ENCODE measurements around the gene ARID2. TPM values are rescaled to one million over a fixed set of nuclear protein-coding genes. Genes with fewer than 3 reads are reported as not detected.

Gene ARID2
- total RNA-seq, 1 experiment from 2014 or later = 15.4 TPM

DNA sequence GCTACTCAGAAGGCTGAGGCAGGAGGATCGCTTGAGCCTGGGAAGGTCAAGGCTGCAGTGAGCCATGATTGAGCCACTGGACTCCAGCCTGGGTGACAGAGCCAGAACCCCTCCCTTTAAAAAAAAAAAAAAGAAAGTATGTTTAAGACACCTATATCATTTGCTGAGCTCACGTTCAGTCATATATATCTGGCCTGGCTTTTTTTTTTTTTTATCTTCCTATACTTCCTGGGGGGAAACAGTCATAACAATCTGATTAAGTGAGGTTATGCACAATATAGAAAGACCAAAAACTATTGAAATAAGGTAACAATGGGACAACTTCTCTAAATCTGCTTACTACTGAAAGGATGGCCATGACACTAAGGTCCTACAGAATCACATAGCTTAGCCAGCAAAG, 9.4 kb upstream of the ARID2 start:
- BruUV-seq (replicated peaks) = no TSS peak
- CTCF ChIA-PET = no interaction called here
- no peak for DNase-seq
- Histone ChIP-seq H3K9me3 (ENCODE audit: low read length) (no peaks in the 10 kb centered on the region), H3F3A (ENCODE audit: low read length, unreplicated experiment) (no peaks in the 10 kb centered on the region), H3K4me1 (ENCODE audit: insufficient read depth, low read length) (peaks cover 16% of the 10 kb centered on the region), H3K4me3 (ENCODE audit: low read length) (no peak overlapping the region), H3K9ac (ENCODE audit: low read length) (no peak overlapping the region), H3K9me2 (replicated peaks; ENCODE audit: low read length) (no peaks in the 10 kb centered on the region), H3K27ac (ENCODE audit: low read length) (no peak overlapping the region), H4K20me1 (ENCODE audit: low read length) (no peaks in the 10 kb centered on the region), H3K4me2 (ENCODE audit: low read length) (no peak overlapping the region), H3K79me2 (ENCODE audit: low read length) (peaks cover 50% of the 10 kb centered on the region), H3K27me3 (ENCODE audit: low read length) (no peaks in the 10 kb centered on the region), H2AFZ (ENCODE audit: low read length) (no peak overlapping the region), H3K36me3 (ENCODE audit: low read depth, low read length) (no peaks in the 10 kb centered on the region)
- POLR2A ChIA-PET (ENCODE audit: unreplicated experiment) = no interaction called here
- intact Hi-C loops (cut with micrococcal nuclease) = no loop called here
- TF ChIP-seq, protein P1, sequence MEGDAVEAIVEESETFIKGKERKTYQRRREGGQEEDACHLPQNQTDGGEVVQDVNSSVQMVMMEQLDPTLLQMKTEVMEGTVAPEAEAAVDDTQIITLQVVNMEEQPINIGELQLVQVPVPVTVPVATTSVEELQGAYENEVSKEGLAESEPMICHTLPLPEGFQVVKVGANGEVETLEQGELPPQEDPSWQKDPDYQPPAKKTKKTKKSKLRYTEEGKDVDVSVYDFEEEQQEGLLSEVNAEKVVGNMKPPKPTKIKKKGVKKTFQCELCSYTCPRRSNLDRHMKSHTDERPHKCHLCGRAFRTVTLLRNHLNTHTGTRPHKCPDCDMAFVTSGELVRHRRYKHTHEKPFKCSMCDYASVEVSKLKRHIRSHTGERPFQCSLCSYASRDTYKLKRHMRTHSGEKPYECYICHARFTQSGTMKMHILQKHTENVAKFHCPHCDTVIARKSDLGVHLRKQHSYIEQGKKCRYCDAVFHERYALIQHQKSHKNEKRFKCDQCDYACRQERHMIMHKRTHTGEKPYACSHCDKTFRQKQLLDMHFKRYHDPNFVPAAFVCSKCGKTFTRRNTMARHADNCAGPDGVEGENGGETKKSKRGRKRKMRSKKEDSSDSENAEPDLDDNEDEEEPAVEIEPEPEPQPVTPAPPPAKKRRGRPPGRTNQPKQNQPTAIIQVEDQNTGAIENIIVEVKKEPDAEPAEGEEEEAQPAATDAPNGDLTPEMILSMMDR (conservative IDR thresholded peaks at IDR 0.05; ENCODE audit: low read depth, low read length) = no peak
- TF ChIP-seq EZH2phosphoT487 (IDR thresholded peaks at IDR 0.05; ENCODE audit: borderline replicate concordance, low read length) (no peak), EZH2 (IDR thresholded peaks at IDR 0.05; ENCODE audit: low read length, unreplicated experiment) (no peak)
- ATAC-seq = no peak

DNA sequence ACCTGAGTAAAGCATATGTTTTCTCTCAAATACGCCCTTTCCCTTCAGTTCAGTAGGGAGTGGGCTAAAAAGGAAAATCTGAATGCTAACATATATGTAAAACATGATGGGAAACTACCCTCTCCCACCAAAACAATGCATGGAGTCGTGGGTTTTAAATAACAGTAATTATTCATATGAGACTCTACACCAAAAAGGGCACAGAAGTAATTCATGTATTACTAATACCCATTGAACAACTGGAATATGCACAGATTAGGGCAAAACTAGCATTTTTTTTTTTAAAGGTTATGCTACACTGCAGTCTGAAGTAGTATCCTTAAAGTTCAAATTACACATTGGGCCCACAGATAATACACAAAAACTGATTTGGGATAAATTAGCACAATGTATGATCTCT, 8.1 kb upstream of the ARID2 start:
- Histone ChIP-seq H3K36me3 (ENCODE audit: low read depth, low read length) (no peaks in the 10 kb centered on the region), H3K9me3 (ENCODE audit: low read length) (no peaks in the 10 kb centered on the region), H3K9ac (ENCODE audit: low read length) (no peak overlapping the region), H2AFZ (ENCODE audit: low read length) (no peak overlapping the region), H3K27ac (ENCODE audit: low read length) (no peak overlapping the region), H3K9me2 (replicated peaks; ENCODE audit: low read length) (no peaks in the 10 kb centered on the region), H4K20me1 (ENCODE audit: low read length) (no peaks in the 10 kb centered on the region), H3K79me2 (ENCODE audit: low read length) (peaks cover 63% of the 10 kb centered on the region), H3K4me1 (ENCODE audit: insufficient read depth, low read length) (peaks cover 18% of the 10 kb centered on the region), H3K4me2 (ENCODE audit: low read length) (no peak overlapping the region), H3F3A (ENCODE audit: low read length, unreplicated experiment) (no peaks in the 10 kb centered on the region), H3K4me3 (ENCODE audit: low read length) (no peak overlapping the region), H3K27me3 (ENCODE audit: low read length) (no peaks in the 10 kb centered on the region)
- POLR2A ChIA-PET (ENCODE audit: unreplicated experiment) = no interaction called here
- intact Hi-C loops (cut with micrococcal nuclease) = no loop called here
- no TSS peak for BruUV-seq (replicated peaks)
- TF ChIP-seq EZH2 (IDR thresholded peaks at IDR 0.05; ENCODE audit: low read length, unreplicated experiment) = no peak
- TF ChIP-seq EZH2phosphoT487 (IDR thresholded peaks at IDR 0.05; ENCODE audit: borderline replicate concordance, low read length) = no peak
- TF ChIP-seq, protein P1 (conservative IDR thresholded peaks at IDR 0.05; ENCODE audit: low read depth, low read length) = no peak
- no peak for ATAC-seq
- no peak for DNase-seq
- CTCF ChIA-PET = no interaction called here

DNA sequence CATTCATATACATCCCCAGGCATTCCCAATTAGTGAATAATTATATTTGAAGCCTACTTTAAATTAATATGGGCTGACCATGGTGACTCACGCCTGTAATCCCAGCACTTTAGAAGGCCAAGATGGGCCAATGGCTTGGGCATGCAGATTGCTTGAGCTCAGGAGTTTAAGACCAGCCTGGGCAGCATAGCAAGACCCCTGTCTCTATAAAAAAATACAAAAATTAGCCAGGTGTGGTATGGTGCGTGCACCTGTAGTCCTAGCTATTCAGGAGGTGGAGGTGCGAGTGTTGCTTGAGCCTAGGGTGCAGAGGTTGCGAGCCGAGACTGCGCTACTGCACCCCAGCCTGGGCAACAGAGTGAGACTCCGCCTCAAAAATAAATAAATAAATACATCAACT, 7.6 kb upstream of the ARID2 start:
- Histone ChIP-seq H3K27me3 (ENCODE audit: low read length) (no peaks in the 10 kb centered on the region), H3K4me2 (ENCODE audit: low read length) (no peak overlapping the region), H3K4me3 (ENCODE audit: low read length) (no peak overlapping the region), H3K9me2 (replicated peaks; ENCODE audit: low read length) (no peaks in the 10 kb centered on the region), H3F3A (ENCODE audit: low read length, unreplicated experiment) (no peaks in the 10 kb centered on the region), H3K36me3 (ENCODE audit: low read depth, low read length) (no peaks in the 10 kb centered on the region), H3K9me3 (ENCODE audit: low read length) (no peaks in the 10 kb centered on the region), H3K9ac (ENCODE audit: low read length) (no peak overlapping the region), H3K79me2 (ENCODE audit: low read length) (peaks cover 68% of the 10 kb centered on the region), H3K27ac (ENCODE audit: low read length) (no peak overlapping the region), H4K20me1 (ENCODE audit: low read length) (no peaks in the 10 kb centered on the region), H3K4me1 (ENCODE audit: insufficient read depth, low read length) (peaks cover 18% of the 10 kb centered on the region), H2AFZ (ENCODE audit: low read length) (no peak overlapping the region)
- TF ChIP-seq, protein P1 (conservative IDR thresholded peaks at IDR 0.05; ENCODE audit: low read depth, low read length) = no peak
- TF ChIP-seq EZH2phosphoT487 (IDR thresholded peaks at IDR 0.05; ENCODE audit: borderline replicate concordance, low read length) = no peak
- no peak for TF ChIP-seq EZH2 (IDR thresholded peaks at IDR 0.05; ENCODE audit: low read length, unreplicated experiment)
- ChIA-PET CTCF (no interaction called here), POLR2A (ENCODE audit: unreplicated experiment) (no interaction called here)
- ATAC-seq (no peak), DNase-seq (no peak)
- BruUV-seq (replicated peaks) = no TSS peak
- intact Hi-C loops (cut with micrococcal nuclease) = no loop called here

Measured in PC-3 (cell line).